GM18861 (cell line): ENCODE measurements around the gene CLNK.

ENCODE experiments used
- ATAC-seq: cut with Tn5 transposase; IDR thresholded peaks from one replicate; pipeline ENCODE4 v1.9.1; 2021; ENCODE audit not compliant: unreplicated experiment

CLNK gene

GRCh38 chr4:10684631-10685030 lies at the start of gene CLNK:
TSS of gene CLNK (minus strand) at chr4:10684768. CDS start at chr4:10667869, 16,899 bp downstream.
- ATAC-seq = peak; percentile 89

GRCh38 chr4:10733481-10734062 lies 49.0 kb upstream of the CLNK start:
- no peak for ATAC-seq

GRCh38 chr4:10732914-10733415 lies 48.4 kb upstream of the CLNK start:
- no peak for ATAC-seq

GRCh38 chr4:10732235-10732913 lies 47.8 kb upstream of the CLNK start:
- ATAC-seq = no peak

GRCh38 chr4:10731690-10732089 lies 47.1 kb upstream of the CLNK start:
- no peak for ATAC-seq

- no peak for ATAC-seq
Measured at GRCh38 chr4:10731162-10731561, 46.6 kb upstream of the CLNK start.

- peak; percentile 61 for ATAC-seq
Measured at GRCh38 chr4:10730590-10730989, 46.0 kb upstream of the CLNK start.

GRCh38 chr4:10730019-10730418 lies 45.5 kb upstream of the CLNK start:
- ATAC-seq = peak; percentile 25

- ATAC-seq = no peak
Measured at GRCh38 chr4:10729366-10729765, 44.8 kb upstream of the CLNK start.

GRCh38 chr4:10728016-10728415 lies 43.4 kb upstream of the CLNK start:
- no peak for ATAC-seq

- no peak for ATAC-seq
Measured at GRCh38 chr4:10727140-10727880, 42.7 kb upstream of the CLNK start.

- peak; percentile 97 for ATAC-seq
Measured at GRCh38 chr4:10722957-10723356, 38.4 kb upstream of the CLNK start.

- no peak for ATAC-seq
Measured at GRCh38 chr4:10721616-10722015, 37.0 kb upstream of the CLNK start.

GRCh38 chr4:10716163-10716562 lies 31.6 kb upstream of the CLNK start:
- ATAC-seq = no peak

- ATAC-seq = no peak
Measured at GRCh38 chr4:10715696-10716095, 31.1 kb upstream of the CLNK start.

GRCh38 chr4:10715135-10715534 lies 30.6 kb upstream of the CLNK start:
- no peak for ATAC-seq

GRCh38 chr4:10713591-10713990 lies 29.0 kb upstream of the CLNK start:
- ATAC-seq = no peak

GRCh38 chr4:10706236-10706635 lies 21.7 kb upstream of the CLNK start:
- ATAC-seq = no peak

GRCh38 chr4:10704430-10704810 lies 19.9 kb upstream of the CLNK start:
- ATAC-seq = no peak

- ATAC-seq = no peak
Measured at GRCh38 chr4:10703766-10704429, 19.3 kb upstream of the CLNK start.

- no peak for ATAC-seq
Measured at GRCh38 chr4:10703156-10703555, 18.6 kb upstream of the CLNK start.
